ENCODE results near the gene SMARCA4. TPM values are rescaled to one million over a fixed set of nuclear protein-coding genes. Genes with fewer than 3 reads are reported as not detected.
A peak's percentile ranks its signal among the peaks of the same experiment; 100 is the strongest.
"Not testable (repeated sequence)": the region's sequence is repeated elsewhere in the genome, so short reads cannot be mapped to it uniquely, and the experiment has no call there.

Gene SMARCA4
- total and polyA plus RNA-seq, 11 donors: 34.1 to 70.9 (median 48.6) TPM

GRCh38 chr19:11096210-11096841 is 135.5 kb downstream of the SMARCA4 start:
- Histone ChIP-seq H3K9me3 (peaks cover 0 to 8% (median 0%) of the 10 kb centered on the region in 12 donors), H3K4me3 (peak overlapping the region in 1 of 12 donors; percentile 4), H3K4me1 (peaks cover 0 to 65% (median 41%) of the 10 kb centered on the region in 12 donors), H3K27ac (peak overlapping the region in 11 of 12 donors; percentile 67 to 98 (median 73)), H3K36me3 (peaks cover 0 to 28% (median 18%) of the 10 kb centered on the region in 9 donors), H3K27me3 (no peaks in the 10 kb centered on the region)
- intact Hi-C loops (cut with DNase I): no loop called here
- no peak for TF ChIP-seq CTCF (IDR thresholded peaks at IDR 0.05)
- TF ChIP-seq POLR2A (IDR thresholded peaks at IDR 0.05): no peak
- DNase-seq (peak; percentile 62 to 79 (median 76)), ATAC-seq (peak; percentile 46 to 74 (median 70))
- 63 to 72% (median 66%) methylated on average over 8 to 10 of the region's 10 CpGs for WGBS, 4 donors

GRCh38 chr19:11097367-11097766 is 136.5 kb downstream of the SMARCA4 start:
- intact Hi-C loops (cut with DNase I); ATAC-seq; H3K4me3 ChIP-seq; H3K9me3 ChIP-seq; H3K27me3 ChIP-seq; DNase-seq: not testable (repeated sequence)
- H3K27ac ChIP-seq: peak overlapping the region in 5 of 12 donors; percentile 69 to 98 (median 89)
- peaks cover 0 to 55% (median 34%) of the 10 kb centered on the region in 12 donors for H3K4me1 ChIP-seq
- 94 to 96% (median 95%) methylated on average over 6 of the region's 6 CpGs for WGBS, 4 donors
- H3K36me3 ChIP-seq: peaks cover 0 to 38% (median 27%) of the 10 kb centered on the region in 9 donors

- no peak overlapping the region for H3K4me3 ChIP-seq
- DNase-seq (no peak), ATAC-seq (no peak)
- peaks cover 0 to 45% (median 28%) of the 10 kb centered on the region in 12 donors for H3K4me1 ChIP-seq
- peaks cover 0 to 48% (median 36%) of the 10 kb centered on the region in 9 donors for H3K36me3 ChIP-seq
- no peak for TF ChIP-seq CTCF (IDR thresholded peaks at IDR 0.05)
- no peak for TF ChIP-seq POLR2A (IDR thresholded peaks at IDR 0.05)
- no peak overlapping the region for H3K27ac ChIP-seq
- H3K9me3 ChIP-seq: peaks cover 0 to 8% (median 0%) of the 10 kb centered on the region in 12 donors
- intact Hi-C loops (cut with DNase I): no loop called here
- WGBS, 4 donors: 93 to 100% (median 100%) methylated on average over 2 of the region's 2 CpGs
- H3K27me3 ChIP-seq: no peaks in the 10 kb centered on the region
These were observed 137.5 kb downstream of the SMARCA4 start for GRCh38 chr19:11098327-11098726.

- no peak overlapping the region for H3K4me3 ChIP-seq
- intact Hi-C loops (cut with DNase I): no loop called here
- no peak overlapping the region for H3K27ac ChIP-seq
- no peak for ATAC-seq
- peaks cover 0 to 40% (median 27%) of the 10 kb centered on the region in 12 donors for H3K4me1 ChIP-seq
- H3K36me3 ChIP-seq: peaks cover 0 to 53% (median 42%) of the 10 kb centered on the region in 9 donors
- TF ChIP-seq POLR2A (IDR thresholded peaks at IDR 0.05): no peak
- TF ChIP-seq CTCF (IDR thresholded peaks at IDR 0.05): no peak
- H3K27me3 ChIP-seq: no peaks in the 10 kb centered on the region
- no peak for DNase-seq
- WGBS, 4 donors: 80 to 98% (median 89%) methylated on average over 3 of the region's 3 CpGs
- H3K9me3 ChIP-seq: peaks cover 0 to 8% (median 0%) of the 10 kb centered on the region in 12 donors
These were observed 138.0 kb downstream of the SMARCA4 start for GRCh38 chr19:11098861-11099260.
